GM08714 (cell line): Measurements from ENCODE around the gene RIPOR1.
"Not testable (repeated sequence)": the region's sequence is repeated elsewhere in the genome, so short reads cannot be mapped to it uniquely, and the experiment has no call there.

ENCODE experiments used
- H3K4me3 ChIP-seq: fragments of 200-500 bp; sonication (Bioruptor generic); 2 replicates; pipeline ENCODE4 v1.5.1; 2014; ENCODE audit warnings: mild to moderate bottlenecking, low read length, inconsistent platforms
- ZNF274 ChIP-seq: IDR thresholded peaks from 2 replicates; pipeline ENCODE4 v1.6.1; 2012; ENCODE audit warnings: mild to moderate bottlenecking, low read depth, low read length

RIPOR1 gene

DNA sequence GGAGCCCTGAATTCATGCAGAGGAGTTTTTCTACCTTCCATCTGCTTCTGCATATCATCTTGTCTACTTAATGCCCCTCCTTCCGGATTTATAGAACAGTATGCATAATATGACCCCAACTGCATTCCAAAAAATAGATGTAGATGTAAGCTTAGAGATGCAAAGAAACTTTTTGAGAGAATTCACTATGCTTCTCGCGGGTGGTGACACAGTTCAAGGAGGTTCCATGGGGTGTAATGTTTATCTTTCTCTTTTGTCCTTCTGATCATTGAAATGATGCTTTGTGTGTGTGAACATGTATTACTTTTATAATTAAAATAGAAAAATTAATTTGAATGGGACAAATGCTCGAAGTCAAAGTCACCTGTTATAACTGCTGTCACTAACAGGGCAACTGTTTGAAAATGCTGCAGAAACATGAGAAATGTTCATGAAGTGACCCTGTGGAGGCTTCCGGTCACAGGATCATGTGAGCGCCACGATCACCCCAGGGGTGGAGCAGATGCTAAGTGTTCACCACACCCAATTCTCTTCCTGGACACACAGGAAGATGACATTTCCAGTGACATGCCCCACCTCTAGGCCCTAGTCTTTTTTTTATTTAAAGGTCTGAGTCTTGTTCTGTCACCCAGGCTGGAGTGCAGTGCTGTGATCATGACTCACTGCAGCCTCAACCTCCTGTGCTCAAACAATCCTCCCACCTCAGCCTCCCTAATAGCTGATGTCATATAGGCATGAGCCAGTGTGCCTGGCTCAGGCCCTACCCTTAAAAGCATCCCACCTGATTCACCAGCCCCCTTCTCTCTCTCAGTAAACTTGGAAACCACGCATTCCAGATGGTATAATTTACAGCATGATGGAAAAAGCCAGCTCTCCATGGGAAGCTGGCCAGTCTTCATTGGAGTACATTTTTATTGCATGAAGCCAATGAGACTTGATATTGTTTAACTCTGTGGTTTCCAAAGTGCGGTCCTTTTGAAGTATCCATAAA, 24.3 kb upstream of the RIPOR1 start:
- TF ChIP-seq ZNF274 = no peak
- H3K4me3 ChIP-seq = no peak overlapping the region

DNA sequence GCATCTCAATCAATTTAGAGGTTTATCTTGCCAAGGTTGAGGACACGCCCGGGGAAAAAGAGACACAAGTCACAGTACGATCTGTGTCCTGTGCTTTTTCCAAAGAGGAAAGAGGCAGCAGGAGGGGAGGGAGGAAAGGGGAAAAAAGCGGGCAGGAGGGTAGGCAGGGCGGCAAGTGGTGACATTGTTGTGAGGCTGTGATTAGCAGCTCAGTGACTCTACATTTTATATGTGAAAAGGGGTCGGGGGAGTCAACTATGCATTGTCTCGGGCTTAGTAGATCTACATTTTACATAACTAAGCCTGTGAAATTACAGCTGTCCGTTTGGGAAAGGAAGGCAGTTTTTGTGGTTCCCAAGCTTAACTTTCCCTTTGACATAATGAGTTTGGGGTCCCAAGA, 22.2 kb upstream of the RIPOR1 start:
- H3K4me3 ChIP-seq = no peak overlapping the region
- no peak for TF ChIP-seq ZNF274

DNA sequence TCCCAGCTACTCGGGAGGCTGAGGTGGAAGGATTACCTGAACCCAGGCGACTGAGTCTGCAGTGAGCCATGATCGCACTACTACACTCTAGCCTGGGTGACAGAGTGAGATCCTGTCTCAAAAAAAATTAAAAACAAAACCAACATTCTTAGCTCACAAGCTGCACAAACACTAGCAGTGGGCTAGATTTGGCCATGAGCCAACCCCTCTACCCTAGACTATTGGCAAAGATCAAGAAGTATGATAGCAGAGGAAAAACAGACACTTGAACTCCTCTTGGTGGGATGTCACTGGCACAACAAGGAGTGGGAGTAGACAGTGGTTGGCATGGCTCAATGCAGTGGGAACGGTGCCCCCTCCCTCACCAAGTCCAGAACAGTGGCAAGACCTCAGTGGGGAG, 19.6 kb upstream of the RIPOR1 start:
- H3K4me3 ChIP-seq = no peak overlapping the region
- no peak for TF ChIP-seq ZNF274

DNA sequence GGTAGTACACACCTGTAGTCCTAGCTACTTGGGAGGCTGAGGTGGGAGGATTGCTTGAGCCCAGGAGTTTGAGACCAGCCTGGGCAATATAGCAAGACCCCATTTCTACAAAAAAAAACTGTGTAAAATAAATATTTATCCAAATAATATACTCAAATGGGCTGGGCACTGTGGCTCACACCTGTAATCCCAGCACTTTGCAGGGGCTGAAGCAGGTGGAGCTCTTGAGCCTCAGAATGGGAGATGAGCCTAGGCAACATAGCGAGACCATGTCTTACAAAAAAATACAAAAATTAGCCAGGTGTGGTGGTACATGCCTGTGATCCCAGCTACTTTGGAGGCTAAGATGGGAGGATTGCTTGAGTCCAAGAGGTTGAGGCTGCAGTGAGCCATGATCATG, 14.7 kb upstream of the RIPOR1 start:
- not testable (repeated sequence) for H3K4me3 ChIP-seq

DNA sequence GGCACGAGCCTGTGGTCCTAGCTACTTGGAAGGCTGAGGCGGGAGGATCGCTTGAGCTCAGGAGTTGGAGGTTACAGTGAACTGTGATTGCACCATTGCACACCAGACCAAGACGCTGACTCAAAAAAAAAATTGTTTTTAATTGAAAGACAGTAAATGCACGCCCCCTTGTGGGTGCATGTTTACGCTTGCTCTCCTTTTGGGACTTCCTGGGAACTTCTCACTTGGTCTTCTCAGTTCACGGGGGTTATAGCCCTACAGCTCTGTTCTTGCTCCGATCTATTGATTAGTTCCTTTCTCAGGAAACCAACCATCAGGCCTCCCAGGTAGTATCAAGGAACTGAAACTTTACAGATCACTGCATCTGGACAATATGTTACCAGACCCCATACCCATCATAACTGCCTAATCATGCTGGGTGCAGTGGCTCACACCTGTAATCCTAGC, 14.2 kb upstream of the RIPOR1 start:
- no peak for TF ChIP-seq ZNF274
- no peak overlapping the region; the same call in 1 of the 2 replicates for H3K4me3 ChIP-seq

DNA sequence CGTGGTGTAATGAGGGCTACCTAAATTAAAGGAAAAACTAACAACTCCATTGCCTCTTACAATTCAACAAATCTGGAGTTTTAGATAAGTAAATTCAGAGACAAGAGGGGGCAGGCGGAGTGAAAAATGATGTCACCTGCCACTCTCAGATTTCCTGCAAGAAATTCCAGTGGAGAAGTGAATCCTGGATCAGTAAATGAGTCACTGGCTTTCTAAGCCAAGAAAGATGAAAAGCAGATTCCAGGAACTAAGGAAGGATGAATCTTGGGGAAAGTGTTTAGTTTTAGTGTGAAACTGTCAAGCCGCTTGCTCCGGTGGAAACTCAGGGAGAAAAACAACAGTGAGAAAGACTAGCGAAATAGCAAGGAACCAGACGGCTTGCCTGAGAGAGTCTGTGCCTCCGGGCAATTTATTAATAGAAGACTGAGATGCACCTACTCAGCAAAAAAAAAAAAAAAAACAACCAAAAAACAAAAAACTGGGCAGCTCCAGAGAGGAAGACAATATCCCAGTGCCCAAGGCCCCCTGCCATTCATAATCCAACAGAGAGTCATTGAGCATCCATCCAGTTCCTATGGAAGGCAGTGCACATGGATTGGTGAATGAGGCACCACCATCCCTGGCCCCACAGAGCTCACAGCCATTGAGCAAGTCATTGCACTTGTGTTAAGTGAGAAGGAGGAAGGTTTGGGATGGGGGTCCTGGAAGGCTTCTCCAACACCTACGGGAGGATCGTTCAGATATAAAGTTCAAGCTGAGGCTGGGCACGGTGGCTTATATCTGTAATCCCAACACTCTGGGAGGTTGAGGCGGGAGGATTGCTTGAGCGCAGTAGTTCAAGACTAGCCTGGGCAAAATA, 12.1 kb upstream of the RIPOR1 start:
- TF ChIP-seq ZNF274 = no peak
- H3K4me3 ChIP-seq = no peak overlapping the region

DNA sequence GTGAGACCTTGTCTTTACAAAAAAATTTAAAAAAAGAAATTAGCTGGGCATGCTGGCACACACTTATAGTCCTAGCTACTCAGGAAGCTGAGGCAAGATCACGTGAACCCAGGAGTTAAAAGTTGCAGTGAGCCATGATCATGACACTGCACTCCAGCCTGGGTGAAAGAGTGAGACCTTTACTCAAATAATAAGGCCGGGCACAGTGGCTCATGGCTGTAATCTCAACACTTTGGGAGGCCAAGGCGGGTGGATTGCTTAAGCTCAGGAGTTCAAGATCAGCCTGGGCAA, 11.5 kb upstream of the RIPOR1 start:
- TF ChIP-seq ZNF274 = no peak
- no peak overlapping the region; the same call in 1 of the 2 replicates for H3K4me3 ChIP-seq

DNA sequence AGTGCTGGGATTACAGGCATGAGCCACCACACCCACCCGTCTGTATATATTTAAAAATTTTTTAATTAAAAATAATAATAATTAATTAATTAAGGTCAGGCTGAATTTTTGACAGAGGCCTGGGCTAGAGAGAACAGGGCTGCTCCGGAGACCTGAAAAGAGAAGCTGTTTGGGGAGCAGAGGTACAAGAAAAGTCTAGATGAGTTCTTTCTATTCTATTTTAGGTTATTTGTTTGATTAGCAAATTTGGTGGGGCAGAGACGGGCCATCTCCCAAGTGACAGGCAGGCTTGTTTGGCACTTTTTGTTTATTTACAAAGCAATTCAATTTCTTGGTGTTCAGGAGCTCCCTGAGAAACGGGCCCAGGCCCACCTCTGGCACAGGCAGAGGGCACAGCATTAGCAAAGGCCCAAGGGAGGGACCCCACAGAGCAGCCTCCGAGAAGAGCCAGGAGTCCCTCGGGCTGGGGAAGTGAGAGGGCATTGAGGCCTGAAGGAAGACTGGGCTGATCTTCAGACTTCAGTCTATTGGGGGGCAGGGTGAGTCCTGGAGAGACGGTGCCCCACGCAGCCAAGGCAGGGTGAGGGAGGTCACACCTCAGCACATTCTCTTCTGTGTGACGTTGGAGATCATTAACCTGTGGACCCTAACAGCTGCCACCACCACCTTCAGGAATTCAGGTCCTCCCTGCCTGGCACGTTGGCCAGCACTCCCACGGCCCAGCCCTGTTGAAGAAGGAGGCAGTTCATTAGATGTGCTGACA, 10.8 kb upstream of the RIPOR1 start:
- no peak for TF ChIP-seq ZNF274
- peak overlapping the region; percentile 41; the same call in 1 of the 2 replicates for H3K4me3 ChIP-seq

DNA sequence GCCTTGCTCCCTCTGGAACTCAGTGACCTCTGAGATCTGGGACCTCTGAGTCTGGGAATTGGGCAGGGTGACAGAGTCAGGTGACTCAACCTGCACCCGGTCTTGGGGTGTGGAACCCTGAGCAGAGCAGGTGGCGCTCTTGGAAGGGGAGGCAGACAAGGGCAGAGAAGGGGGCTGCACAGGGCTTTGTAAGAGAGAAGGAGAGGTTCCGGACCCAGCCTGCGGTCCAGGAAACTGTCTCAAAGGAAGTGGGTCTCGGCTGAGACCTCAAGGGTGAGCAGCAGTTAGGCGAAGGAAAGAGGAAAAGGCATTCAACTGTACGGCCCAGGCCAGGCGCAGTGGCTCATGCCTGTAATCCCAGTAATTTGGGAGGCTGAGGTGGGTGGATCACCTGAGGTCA, 10.0 kb upstream of the RIPOR1 start:
- no peak for TF ChIP-seq ZNF274
- peak overlapping the region; percentile 41; the same call in 1 of the 2 replicates for H3K4me3 ChIP-seq

DNA sequence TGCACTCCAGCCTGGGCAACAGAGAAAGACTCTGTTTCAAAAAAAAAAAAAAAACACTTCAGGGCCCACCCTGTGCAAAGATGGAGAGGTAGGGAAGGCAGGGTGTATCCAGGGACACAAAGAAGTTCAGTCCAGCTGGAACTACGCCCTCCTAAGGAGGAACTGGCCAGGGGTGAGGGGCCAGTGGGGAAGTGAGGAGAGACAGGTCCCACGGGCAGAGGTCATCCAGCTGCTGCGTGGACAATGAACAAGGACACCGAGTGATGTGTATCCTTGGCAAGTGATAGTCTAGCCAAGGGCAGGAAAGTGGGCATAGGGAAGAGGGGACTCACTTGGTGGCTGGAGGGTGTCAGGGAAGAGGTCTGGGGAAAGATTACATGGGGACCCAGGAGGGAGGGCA, 9.4 kb upstream of the RIPOR1 start:
- peak overlapping the region; percentile 41; the same call in 1 of the 2 replicates for H3K4me3 ChIP-seq
- TF ChIP-seq ZNF274 = no peak

DNA sequence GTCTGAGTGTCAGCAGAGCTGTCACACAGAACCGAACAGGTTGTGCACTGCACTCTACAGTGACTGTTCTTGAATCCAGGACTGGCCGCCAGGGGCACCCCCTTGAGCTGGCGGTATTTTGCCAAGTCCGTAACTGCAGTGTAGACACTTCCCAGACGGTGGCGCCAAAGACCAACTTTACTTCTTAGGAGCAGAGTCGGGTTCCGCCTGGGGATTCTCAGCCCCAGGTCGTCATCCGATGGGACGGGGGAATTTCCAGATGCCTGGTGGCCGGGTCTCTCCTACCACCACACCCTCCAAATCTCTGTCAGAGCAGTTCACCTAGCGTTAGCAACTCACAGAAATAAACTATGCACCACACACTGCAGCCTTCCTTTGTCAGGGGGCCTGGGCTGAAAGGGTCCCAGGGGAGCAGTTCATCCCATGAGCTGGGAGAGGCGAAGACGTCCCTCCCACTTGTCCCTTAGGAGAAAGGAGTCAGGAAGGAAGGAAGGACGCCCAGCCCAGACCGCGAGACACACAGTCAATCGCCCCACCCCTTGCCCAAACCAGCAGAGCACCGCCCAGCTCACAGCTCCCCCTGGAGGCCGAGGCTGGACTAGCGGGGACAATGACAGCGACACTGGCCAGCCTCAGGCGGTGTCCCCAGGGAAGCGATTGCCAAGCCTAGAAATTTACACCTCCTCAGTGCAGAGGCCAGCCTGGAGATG, 7.4 kb upstream of the RIPOR1 start:
- H3K4me3 ChIP-seq = peak overlapping the region; percentile 33; the same call in 1 of the 2 replicates
- TF ChIP-seq ZNF274 = no peak

DNA sequence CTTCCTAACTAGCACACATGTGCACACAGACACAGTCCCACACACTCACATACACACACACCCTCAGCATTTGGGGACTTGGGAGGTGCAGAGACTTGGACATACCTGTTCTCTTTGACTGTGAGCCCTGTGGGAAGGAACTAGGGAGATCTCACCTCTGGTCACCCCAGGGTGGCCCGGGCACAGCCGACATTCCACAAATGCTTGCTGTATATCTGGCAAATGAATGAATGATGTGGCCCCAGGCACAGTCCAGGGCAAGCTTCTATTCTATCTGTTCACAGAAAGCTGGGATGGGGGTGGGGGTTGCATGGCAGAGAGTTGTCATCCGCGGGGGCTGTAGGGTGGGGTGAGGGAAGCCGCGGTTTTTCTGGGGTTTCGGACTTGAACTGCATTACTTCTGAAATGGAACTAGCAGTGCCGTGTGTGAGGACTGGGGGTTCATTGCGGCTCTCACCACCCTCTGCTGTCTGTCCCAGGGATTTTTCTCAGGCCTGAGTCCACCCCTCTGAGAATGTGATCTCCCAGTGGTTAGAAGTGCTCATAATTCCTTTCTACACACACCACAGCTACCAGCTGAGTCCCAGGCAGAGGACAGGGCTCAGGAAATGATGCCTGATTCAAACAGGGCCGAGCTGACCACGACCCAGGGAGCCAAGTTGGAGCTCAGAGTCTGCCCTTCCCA, 3.3 kb upstream of the RIPOR1 start:
- H3K4me3 ChIP-seq = no peak overlapping the region
- TF ChIP-seq ZNF274 = no peak
